Neural cell (in vitro differentiated cells): ENCODE data around the gene AWAT2. TPM values are rescaled to one million over a fixed set of nuclear protein-coding genes. Genes with fewer than 3 reads are reported as not detected.

Experiments used
- H2AFZ ChIP-seq: fragments of 200-600, 300-800 bp; sonication (generic), shearing (Covaris generic); 2 replicates; pipeline ENCODE4 v1.6.0; 2014; ENCODE audit warnings: low read depth, mild to moderate bottlenecking, antibody characterized with exemption, low read length, moderate library complexity
- H3F3A ChIP-seq: fragments of 200-600 bp; shearing (Covaris generic); 2 replicates; pipeline ENCODE4 v1.6.1; 2016; ENCODE audit warnings: mild to moderate bottlenecking, moderate library complexity, mixed read lengths, antibody characterized with exemption, low read length; ENCODE audit not compliant: insufficient read depth, poor library complexity, severe bottlenecking
- H3K27ac ChIP-seq: fragments of 200-600, 300-800 bp; sonication (generic), shearing (Covaris generic); 2 replicates; pipeline ENCODE4 v1.5.1; 2014; ENCODE audit warnings: mild to moderate bottlenecking, low read length, moderate library complexity
- H3K27me3 ChIP-seq: fragments of 300-800, 200-600 bp; sonication (generic), shearing (Covaris generic); 2 replicates; pipeline ENCODE4 v1.6.0; 2014; ENCODE audit warnings: mild to moderate bottlenecking, low read depth, low read length, moderate library complexity; ENCODE audit not compliant: insufficient read depth
- H3K36me3 ChIP-seq: fragments of 300-800, 200-600 bp; sonication (generic), shearing (Covaris generic); 2 replicates; pipeline ENCODE4 v1.5.1; 2014; ENCODE audit warnings: mild to moderate bottlenecking, antibody characterized with exemption, low read length, moderate library complexity; ENCODE audit not compliant: insufficient read depth
- H3K4me2 ChIP-seq: fragments of 300-800, 200-600 bp; sonication (generic), shearing (Covaris generic); 2 replicates; pipeline ENCODE4 v1.6.0; 2014; ENCODE audit warnings: mild to moderate bottlenecking, low read length
- H3K4me3 ChIP-seq: fragments of 300-800, 200-600 bp; sonication (generic), shearing (Covaris generic); 2 replicates; pipeline ENCODE4 v1.5.1; 2014; ENCODE audit warnings: mild to moderate bottlenecking, low read length, moderate library complexity
- H3K79me2 ChIP-seq: fragments of 200-600 bp; shearing (Covaris generic); replicated peaks from 2 replicates; pipeline ENCODE4 v1.6.0; 2014; ENCODE audit warnings: mild to moderate bottlenecking, low read length, moderate library complexity; ENCODE audit not compliant: insufficient read depth
- H3K9ac ChIP-seq: fragments of 300-800, 200-600 bp; sonication (generic), shearing (Covaris generic); 2 replicates; pipeline ENCODE4 v1.6.1; 2016; ENCODE audit warnings: mild to moderate bottlenecking, low read length, mixed read lengths
- H3K9me2 ChIP-seq: fragments of 200-600 bp; shearing (Covaris generic); 2 replicates; pipeline ENCODE4 v1.6.1; 2016; ENCODE audit warnings: mild to moderate bottlenecking, low read length, mixed read lengths; ENCODE audit not compliant: insufficient read depth
- H3K9me3 ChIP-seq: fragments of 200-600, 300-800 bp; sonication (generic), shearing (Covaris generic); 2 replicates; pipeline ENCODE4 v1.6.1; 2016; ENCODE audit warnings: mild to moderate bottlenecking, mixed run types, low read length, moderate library complexity, mixed read lengths
- H4K20me1 ChIP-seq: fragments of 200-600 bp; shearing (Covaris generic); 2 replicates; pipeline ENCODE4 v1.6.1; 2016; ENCODE audit warnings: mild to moderate bottlenecking, mixed run types; ENCODE audit not compliant: insufficient read depth
- CTCF ChIP-seq: fragments of 450-650 bp; IDR thresholded peaks from 2 replicates; pipeline ENCODE4 v1.5.1; 2014; ENCODE audit warnings: antibody characterized with exemption, mild to moderate bottlenecking, moderate library complexity; ENCODE audit not compliant: poor library complexity, severe bottlenecking
- EP300 ChIP-seq: fragments of 450-650 bp; conservative IDR thresholded peaks from 2 replicates; pipeline ENCODE4 v1.6.1; 2014; ENCODE audit warnings: antibody characterized with exemption, mild to moderate bottlenecking, moderate library complexity; ENCODE audit not compliant: poor library complexity, severe bottlenecking
- EZH2 ChIP-seq: fragments of 200-600, 300-800 bp; shearing (Covaris generic), sonication (generic); IDR thresholded peaks from 2 replicates; pipeline ENCODE4 v1.6.1; 2014; ENCODE audit warnings: antibody characterized with exemption, low read length, borderline replicate concordance, mild to moderate bottlenecking; ENCODE audit not compliant: insufficient read depth, poor library complexity, severe bottlenecking
- MXI1 ChIP-seq: fragments of 450-650 bp; conservative IDR thresholded peaks from 2 replicates; pipeline ENCODE4 v1.6.1; 2014; ENCODE audit warnings: antibody characterized with exemption, mild to moderate bottlenecking; ENCODE audit not compliant: poor library complexity, severe bottlenecking
- POLR2AphosphoS5 ChIP-seq: IDR thresholded peaks from 2 replicates; pipeline ENCODE4 v1.6.1; 2012
- RAD21 ChIP-seq: fragments of 450-650 bp; conservative IDR thresholded peaks from 2 replicates; pipeline ENCODE4 v1.6.1; 2014; ENCODE audit warnings: antibody characterized with exemption, mild to moderate bottlenecking, moderate library complexity
- REST ChIP-seq: IDR thresholded peaks from 2 replicates; pipeline ENCODE4 v1.6.1; 2012; ENCODE audit warnings: borderline replicate concordance
- SMC3 ChIP-seq: fragments of 450-650 bp; conservative IDR thresholded peaks from 2 replicates; pipeline ENCODE4 v1.6.1; 2014; ENCODE audit warnings: antibody characterized with exemption, mild to moderate bottlenecking, moderate library complexity; ENCODE audit not compliant: poor library complexity
- TAF1 ChIP-seq: IDR thresholded peaks from 2 replicates; pipeline ENCODE4 v1.6.1; 2012; ENCODE audit warnings: low read depth
- polyA plus RNA-seq: library from polyadenylated mRNA; depleted of rRNA; stranded (reverse); fragments of >200 nt; gene quantifications from 2 replicates; pipeline ENCODE4 v1.2.3, GENCODE V29; 2014

The AWAT2 gene
- polyA plus RNA-seq, 1 donor from 2014 or later: not detected

- Histone ChIP-seq H3K9me2 (no peaks in the 10 kb centered on the region), H4K20me1 (no peaks in the 10 kb centered on the region), H3K4me3 (no peak overlapping the region), H3K9ac (no peak overlapping the region), H3K79me2 (no peaks in the 10 kb centered on the region), H2AFZ (no peak overlapping the region), H3K27ac (no peak overlapping the region), H3K4me2 (no peak overlapping the region), H3K9me3 (no peaks in the 10 kb centered on the region), H3K27me3 (no peaks in the 10 kb centered on the region), H3K36me3 (no peaks in the 10 kb centered on the region), H3F3A (no peaks in the 10 kb centered on the region)
- TF ChIP-seq REST (no peak), CTCF (no peak), TAF1 (no peak), POLR2AphosphoS5 (no peak), SMC3 (no peak), EP300 (no peak), EZH2 (no peak), MXI1 (no peak), RAD21 (no peak)
Measured at GRCh38 chrX:70088751-70089150, 39.0 kb upstream of the AWAT2 start.

DNA sequence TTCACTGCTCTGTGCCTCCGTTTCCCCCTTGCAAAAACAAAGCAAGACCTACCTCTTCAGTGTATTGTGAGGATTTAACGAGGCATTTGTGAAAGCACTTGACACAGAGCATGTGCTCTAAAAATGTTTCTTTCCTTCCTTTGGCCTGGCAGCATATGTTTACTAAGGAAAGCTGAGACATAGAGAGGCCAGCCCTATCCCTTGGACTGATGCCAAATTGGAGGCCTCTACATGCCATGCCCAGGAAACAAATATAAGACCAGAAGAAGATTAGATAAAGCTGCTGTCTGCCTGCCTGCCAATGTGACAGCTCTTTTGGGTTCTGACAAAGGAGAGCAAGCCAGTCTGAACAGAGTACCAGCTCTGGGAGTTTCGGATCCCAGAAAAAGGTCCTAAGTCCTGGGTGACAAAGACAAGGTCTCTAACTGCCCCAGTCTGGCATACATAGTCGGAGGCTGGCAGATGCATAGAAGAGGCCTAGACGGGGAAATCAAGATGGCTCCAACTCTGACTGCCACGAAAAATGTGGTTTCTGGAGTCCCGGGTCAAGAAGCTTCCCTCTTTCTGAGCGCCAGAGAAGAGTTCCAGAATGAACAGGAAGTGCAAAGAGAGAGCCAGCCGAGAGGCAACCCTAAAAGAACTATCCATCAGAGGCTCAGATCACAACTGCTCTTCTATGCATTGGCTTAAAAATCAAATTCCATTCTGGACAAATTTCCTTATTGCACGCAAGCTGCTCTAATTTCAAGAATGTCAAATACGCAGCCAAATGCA is 38.3 kb upstream of the AWAT2 start:
- Histone ChIP-seq H3K9me2 (no peaks in the 10 kb centered on the region), H3F3A (no peaks in the 10 kb centered on the region), H3K4me3 (no peak overlapping the region), H3K9ac (no peak overlapping the region), H3K27ac (no peak overlapping the region), H3K9me3 (no peaks in the 10 kb centered on the region), H3K79me2 (no peaks in the 10 kb centered on the region), H3K4me2 (no peak overlapping the region), H3K36me3 (no peaks in the 10 kb centered on the region), H4K20me1 (no peaks in the 10 kb centered on the region), H2AFZ (no peak overlapping the region), H3K27me3 (no peaks in the 10 kb centered on the region)
- TF ChIP-seq RAD21: no peak
- TF ChIP-seq REST: no peak
- no peak for TF ChIP-seq TAF1
- no peak for TF ChIP-seq EP300
- TF ChIP-seq SMC3: no peak
- TF ChIP-seq EZH2: no peak
- no peak for TF ChIP-seq CTCF
- TF ChIP-seq MXI1: no peak
- no peak for TF ChIP-seq POLR2AphosphoS5
